SK-N-MC (cell line): ENCODE results near the gene ARHGEF7.

Source experiments
- EZH2 ChIP-seq: fragments of 200-600 bp; sonication (generic); IDR thresholded peaks from one replicate; pipeline ENCODE4 v1.6.1; 2017; ENCODE audit warnings: antibody characterized with exemption
- POLR2AphosphoS5 ChIP-seq: IDR thresholded peaks from 2 replicates; pipeline ENCODE4 v1.6.1; 2012; ENCODE audit warnings: mild to moderate bottlenecking, low read depth, low read length, borderline replicate concordance

- TF ChIP-seq EZH2 (no peak), POLR2AphosphoS5 (no peak)
Observed at GRCh38 chr13:111082240-111082639, 32.9 kb upstream of the ARHGEF7 start.
